ENCODE measurements around the gene BEND6. TPM values are rescaled to one million over a fixed set of nuclear protein-coding genes. Genes with fewer than 3 reads are reported as not detected.

Gene BEND6
- total and polyA plus RNA-seq, 2 of the 8 experiments (the other 6 are each of a cell fraction or from before 2014, with no cell fraction given), result 0.71 to 2.1 TPM

DNA sequence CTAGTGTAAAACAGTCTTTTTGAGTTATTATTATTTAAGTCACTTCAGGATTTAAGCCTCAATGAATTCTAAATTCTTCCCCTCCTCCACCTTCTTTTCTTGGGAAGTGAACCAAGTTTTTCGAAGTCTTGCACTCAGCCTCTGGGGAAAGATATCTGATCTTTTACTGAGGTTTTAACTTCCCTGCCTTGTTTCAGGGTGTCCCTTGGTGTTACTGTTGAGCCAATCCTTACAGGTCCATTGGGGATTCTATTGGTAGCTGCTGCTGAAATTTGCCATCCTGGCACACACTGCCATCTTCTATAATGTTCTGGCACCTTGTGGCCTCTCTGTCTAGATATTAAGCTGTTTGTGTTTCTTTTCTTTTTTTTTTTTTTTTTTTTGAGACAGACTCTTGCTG lies 31.7 kb downstream of the BEND6 start:
- H4K91ac ChIP-seq (replicated peaks; ENCODE audit: insufficient read length, low read length), result no peak overlapping the region
- H2BK15ac ChIP-seq (ENCODE audit: low read length), result no peak overlapping the region
- CTCF ChIA-PET (ENCODE audit: partially characterized antibody), result interaction anchor here (0.9 to 2.3 kb wide), 3 partner anchors 9 to 330 kb away, joined by 3 to 15 read pairs (median 4); no protein-coding TSS in a partner anchor
- no peak for FAIRE-seq
- H3K27me3 ChIP-seq (replicated peaks in 1 of 4; ENCODE audit: control insufficient read depth in 3 of 4, extremely low read depth in 1 of 4, insufficient read depth in 3 of 4, low read length in 3 of 4), result no peaks in the 10 kb centered on the region
- H3K23me2 ChIP-seq (ENCODE audit: low read depth, low read length), result no peaks in the 10 kb centered on the region
- H3K9me3 ChIP-seq (ENCODE audit: insufficient read depth in 2 of 2, low read depth in 1 of 2, low read length in 1 of 2), result no peaks in the 10 kb centered on the region
- no peak overlapping the region for H3K4me2 ChIP-seq (ENCODE audit: insufficient read depth in 1 of 2, low read depth in 2 of 2, low read length in 2 of 2)
- H3K4ac ChIP-seq (replicated peaks; ENCODE audit: insufficient read length, low read depth, low read length), result no peak overlapping the region
- no peak overlapping the region for H3K23ac ChIP-seq (ENCODE audit: insufficient read length)
- no peak overlapping the region for H3K9ac ChIP-seq (replicated peaks in 1 of 4; ENCODE audit: extremely low read depth in 1 of 4, low read depth in 3 of 4, low read length in 3 of 4)
- no peak overlapping the region for H3K27ac ChIP-seq (ENCODE audit: low read depth, low read length)
- H3K4me1 ChIP-seq (replicated peaks in 1 of 4; ENCODE audit: control insufficient read depth in 3 of 4, insufficient read depth in 4 of 4, low read length in 3 of 4), result no peaks in the 10 kb centered on the region
- DNase-seq (ENCODE audit: low read depth in 1 of 2, low spot score in 2 of 2), result no peak
- H3K79me2 ChIP-seq (ENCODE audit: control insufficient read depth in 1 of 2, insufficient read depth in 2 of 2, low read length in 2 of 2), result no peaks in the 10 kb centered on the region
- H2BK5ac ChIP-seq (ENCODE audit: low read depth, low read length), result no peak overlapping the region
- H3K4me3 ChIP-seq (ENCODE audit: extremely low read depth in 1 of 4, insufficient read depth in 2 of 4, low read depth in 3 of 4, low read length in 4 of 4), result no peak overlapping the region
- H3K56ac ChIP-seq (replicated peaks; ENCODE audit: insufficient read length, low read depth, low read length), result no peak overlapping the region
- H3K18ac ChIP-seq (ENCODE audit: extremely low read depth, low read length), result no peak overlapping the region
- no peak overlapping the region for H2BK20ac ChIP-seq (ENCODE audit: low read length)
- no peak overlapping the region for H4K5ac ChIP-seq (ENCODE audit: insufficient read length, low read depth, low read length)
- WGBS, 2 experiments (ENCODE audit: extremely low coverage in 1 of 2, insufficient coverage in 1 of 2, insufficient read length in 1 of 2, insufficient replicate concordance in 2 of 2, low coverage in 1 of 2, low lambda C conversion rate in 2 of 2, missing lambda C conversion rate in 1 of 2), result 88% methylated on average over 1 of the region's 1 CpG; no CpG with 5 or more reads in 1 of the 2 experiments
- no peaks in the 10 kb centered on the region for H3K36me3 ChIP-seq (ENCODE audit: control insufficient read depth in 2 of 4, insufficient read depth in 4 of 4, low read length in 3 of 4)
- no peak overlapping the region for H4K8ac ChIP-seq (ENCODE audit: extremely low read depth, insufficient read depth, low read length)
- H4K20me1 ChIP-seq (replicated peaks in 1 of 2; ENCODE audit: control insufficient read depth in 1 of 2, insufficient read depth in 2 of 2, low read length in 2 of 2), result no peaks in the 10 kb centered on the region
- H3K14ac ChIP-seq (ENCODE audit: insufficient read length), result no peak overlapping the region
- no peak overlapping the region for H2BK120ac ChIP-seq (replicated peaks; ENCODE audit: low read depth, low read length)
- POLR2A ChIA-PET (ENCODE audit: partially characterized antibody), result interaction anchor here (0.6 to 1.5 kb wide), 3 partner anchors 13 to 68 kb away, joined by 3 read pairs; partner anchors contain the start of gene BEND6
- no peaks in the 10 kb centered on the region for H3K79me1 ChIP-seq (ENCODE audit: low read depth, low read length)
- H2AK5ac ChIP-seq (ENCODE audit: low read depth, low read length), result no peak overlapping the region
- H2BK12ac ChIP-seq (ENCODE audit: low read depth, low read length), result no peak overlapping the region
- H2AFZ ChIP-seq (ENCODE audit: low read length), result peak overlapping the region; percentile 62; the same call in 1 of the 2 replicates
- TF ChIP-seq TBP (IDR thresholded peaks at IDR 0.05; ENCODE audit: low read depth, low read length) (no peak), POLR2A (IDR thresholded peaks at IDR 0.05; ENCODE audit: control extremely low read depth in 1 of 2, low read depth in 2 of 2, low read length in 2 of 2) (no peak), KDM4A (IDR thresholded peaks at IDR 0.05; ENCODE audit: low read depth, low read length, severe bottlenecking) (no peak), JUN (IDR thresholded peaks at IDR 0.05; ENCODE audit: low read depth, low read length) (no peak), KDM1A (IDR thresholded peaks at IDR 0.05; ENCODE audit: borderline replicate concordance, low read length) (no peak), SUZ12 (IDR thresholded peaks at IDR 0.05; ENCODE audit: low read length) (no peak), CBX8 (IDR thresholded peaks at IDR 0.05; ENCODE audit: borderline replicate concordance, low read depth, low read length) (no peak), FOSL1 (IDR thresholded peaks at IDR 0.05; ENCODE audit: insufficient read depth, low read depth, low read length) (no peak), PHF8 (conservative IDR thresholded peaks at IDR 0.05; ENCODE audit: low read depth, low read length) (no peak), YY1 (IDR thresholded peaks at IDR 0.05; ENCODE audit: low read depth, low read length) (no peak), CTBP2 (IDR thresholded peaks at IDR 0.05; ENCODE audit: borderline replicate concordance, insufficient read depth, insufficient read length, low read length) (no peak), MAFK (IDR thresholded peaks at IDR 0.05; ENCODE audit: low read depth, low read length) (no peak)
